ENCODE results near the gene MACROH2A2. TPM values are rescaled to one million over a fixed set of nuclear protein-coding genes. Genes with fewer than 3 reads are reported as not detected.

MACROH2A2 gene
- total RNA-seq, 1 donor from 2014 or later = 143 TPM

GRCh38 chr10:70135684-70136083 is 83.0 kb downstream of the MACROH2A2 start:
- Mint-ChIP-seq H3K27me3 (peaks cover 14% of the 10 kb centered on the region), H3K27ac (no peak overlapping the region), H3K9me3 (ENCODE audit: low read depth) (no peaks in the 10 kb centered on the region), H3K4me1 (ENCODE audit: low read depth) (peaks cover 9% of the 10 kb centered on the region), H3K4me3 (ENCODE audit: low read depth) (no peak overlapping the region), H3K36me3 (ENCODE audit: insufficient read depth) (peaks cover 2% of the 10 kb centered on the region)
- no peak for DNase-seq (ENCODE audit: low spot score, unreplicated experiment)
- TF ChIP-seq CTCF (IDR thresholded peaks at IDR 0.05; ENCODE audit: unreplicated experiment) = no peak

GRCh38 chr10:70137135-70137534 is 84.5 kb downstream of the MACROH2A2 start:
- no peak for DNase-seq (ENCODE audit: low spot score, unreplicated experiment)
- Mint-ChIP-seq H3K9me3 (ENCODE audit: low read depth) (no peaks in the 10 kb centered on the region), H3K27me3 (peaks cover 14% of the 10 kb centered on the region), H3K27ac (no peak overlapping the region), H3K4me3 (ENCODE audit: low read depth) (no peak overlapping the region), H3K4me1 (ENCODE audit: low read depth) (peaks cover 5% of the 10 kb centered on the region), H3K36me3 (ENCODE audit: insufficient read depth) (peaks cover 2% of the 10 kb centered on the region)
- no peak for TF ChIP-seq CTCF (IDR thresholded peaks at IDR 0.05; ENCODE audit: unreplicated experiment)

GRCh38 chr10:70137927-70138883 is 85.6 kb downstream of the MACROH2A2 start:
- H3K4me1 Mint-ChIP-seq (ENCODE audit: low read depth) = peaks cover under 1% of the 10 kb centered on the region
- peak overlapping the region; percentile 36 for H3K27ac Mint-ChIP-seq
- DNase-seq (ENCODE audit: low spot score, unreplicated experiment) = no peak
- no peak for TF ChIP-seq CTCF (IDR thresholded peaks at IDR 0.05; ENCODE audit: unreplicated experiment)
- H3K4me3 Mint-ChIP-seq (ENCODE audit: low read depth) = no peak overlapping the region
- peaks cover 2% of the 10 kb centered on the region for H3K36me3 Mint-ChIP-seq (ENCODE audit: insufficient read depth)
- peaks cover 8% of the 10 kb centered on the region for H3K27me3 Mint-ChIP-seq
- no peaks in the 10 kb centered on the region for H3K9me3 Mint-ChIP-seq (ENCODE audit: low read depth)

- no peak for TF ChIP-seq CTCF (IDR thresholded peaks at IDR 0.05; ENCODE audit: unreplicated experiment)
- DNase-seq (ENCODE audit: low spot score, unreplicated experiment) = no peak
- H3K27ac Mint-ChIP-seq = no peak overlapping the region
- H3K4me1 Mint-ChIP-seq (ENCODE audit: low read depth) = no peaks in the 10 kb centered on the region
- H3K9me3 Mint-ChIP-seq (ENCODE audit: low read depth) = no peaks in the 10 kb centered on the region
- peaks cover 7% of the 10 kb centered on the region for H3K27me3 Mint-ChIP-seq
- H3K36me3 Mint-ChIP-seq (ENCODE audit: insufficient read depth) = peaks cover 2% of the 10 kb centered on the region
- H3K4me3 Mint-ChIP-seq (ENCODE audit: low read depth) = no peak overlapping the region
Observed at GRCh38 chr10:70139151-70139996, 86.7 kb downstream of the MACROH2A2 start.

- no peak for TF ChIP-seq CTCF (IDR thresholded peaks at IDR 0.05; ENCODE audit: unreplicated experiment)
- Mint-ChIP-seq H3K36me3 (ENCODE audit: insufficient read depth) (peaks cover 2% of the 10 kb centered on the region), H3K4me1 (ENCODE audit: low read depth) (no peaks in the 10 kb centered on the region), H3K27ac (no peak overlapping the region), H3K4me3 (ENCODE audit: low read depth) (no peak overlapping the region), H3K9me3 (ENCODE audit: low read depth) (no peaks in the 10 kb centered on the region), H3K27me3 (peaks cover 7% of the 10 kb centered on the region)
- no peak for DNase-seq (ENCODE audit: low spot score, unreplicated experiment)
Observed at GRCh38 chr10:70139997-70140250, 87.3 kb downstream of the MACROH2A2 start.
